PC-3 (cell line): ENCODE data around the gene LIM2. TPM values are rescaled to one million over a fixed set of nuclear protein-coding genes. Genes with fewer than 3 reads are reported as not detected.

Source experiments
- ATAC-seq: fragments of 200-7000 bp; cut with Tn5 transposase; 2 replicates; pipeline ENCODE4 v1.9.1; 2020; ENCODE audit warnings: mild to moderate bottlenecking, moderate library complexity
- BruUV-seq: library from RNA; stranded (reverse); fragments of 400-500 nt; replicated peaks from 2 replicates; lab custom pipeline; 2021; lab: Mats Ljungman, UMichigan
- CTCF ChIA-PET: fragments of 300-600 bp; sonication (Branson Sonifier 250); formaldehyde crosslinking; loops from one replicate; lab custom pipeline; 2022; ENCODE audit warnings: antibody characterized with exemption; lab: Charles Lee
- POLR2A ChIA-PET: fragments of 300-600 bp; sonication (Branson Sonifier 250); formaldehyde crosslinking; loops from one replicate; lab custom pipeline; 2022; ENCODE audit warnings: antibody characterized with exemption; ENCODE audit not compliant: unreplicated experiment; lab: Charles Lee
- DNase-seq: peaks from one replicate; pipeline ENCODE4 v3.0.0-alpha.2; 2015
- H2AFZ ChIP-seq: fragments of 300-600 bp; sonication (generic); 2 replicates; pipeline ENCODE4 v1.6.0; 2016; ENCODE audit warnings: antibody characterized with exemption, low read length
- H3F3A ChIP-seq: fragments of 300-600 bp; sonication (generic); one replicate; pipeline ENCODE4 v1.6.0; 2017; ENCODE audit warnings: antibody characterized with exemption, low read length, control low read depth, mild to moderate bottlenecking; ENCODE audit not compliant: unreplicated experiment
- H3K27ac ChIP-seq: fragments of 300-600 bp; sonication (generic); 2 replicates; pipeline ENCODE4 v1.5.1; 2016; ENCODE audit warnings: mild to moderate bottlenecking, low read length
- H3K27me3 ChIP-seq: fragments of 300-600 bp; sonication (generic); 2 replicates; pipeline ENCODE4 v1.6.1; 2016; ENCODE audit warnings: low read length, mixed read lengths
- H3K36me3 ChIP-seq: fragments of 300-600 bp; sonication (generic); 2 replicates; pipeline ENCODE4 v1.6.1; 2016; ENCODE audit warnings: low read depth, mixed run types, low read length, mixed read lengths
- H3K4me1 ChIP-seq: fragments of 300-600 bp; sonication (generic); 2 replicates; pipeline ENCODE4 v1.5.1; 2016; ENCODE audit warnings: low read length; ENCODE audit not compliant: insufficient read depth
- H3K4me2 ChIP-seq: fragments of 300-600 bp; sonication (generic); 2 replicates; pipeline ENCODE4 v1.6.0; 2016; ENCODE audit warnings: low read length
- H3K4me3 ChIP-seq: fragments of 300-600 bp; sonication (generic); 2 replicates; pipeline ENCODE4 v1.5.1; 2016; ENCODE audit warnings: mild to moderate bottlenecking, low read length, mixed read lengths
- H3K79me2 ChIP-seq: fragments of 300-600 bp; sonication (generic); 2 replicates; pipeline ENCODE4 v1.6.1; 2017; ENCODE audit warnings: low read length, mixed read lengths
- H3K9ac ChIP-seq: fragments of 300-600 bp; sonication (generic); 2 replicates; pipeline ENCODE4 v1.6.0; 2016; ENCODE audit warnings: mild to moderate bottlenecking, low read length
- H3K9me2 ChIP-seq: fragments of 300-600 bp; sonication (generic); replicated peaks from 2 replicates; pipeline ENCODE4 v1.6.1; 2016; ENCODE audit warnings: mixed run types, low read length, mixed read lengths
- H3K9me3 ChIP-seq: fragments of 300-600 bp; sonication (generic); 2 replicates; pipeline ENCODE4 v1.6.1; 2016; ENCODE audit warnings: low read length, mixed read lengths
- H4K20me1 ChIP-seq: fragments of 300-600 bp; sonication (generic); 2 replicates; pipeline ENCODE4 v1.6.1; 2016; ENCODE audit warnings: low read length, mixed read lengths
- CTCF ChIP-seq: fragments of 300-600 bp; sonication (generic); conservative IDR thresholded peaks from 2 replicates; pipeline ENCODE4 v1.5.1; 2017; ENCODE audit warnings: antibody characterized with exemption, low read depth, mild to moderate bottlenecking, low read length
- EZH2 ChIP-seq: fragments of 300-600 bp; sonication (generic); IDR thresholded peaks from one replicate; pipeline ENCODE4 v1.6.1; 2017; ENCODE audit warnings: antibody characterized with exemption, mild to moderate bottlenecking, low read length; ENCODE audit not compliant: unreplicated experiment
- EZH2phosphoT487 ChIP-seq: fragments of 300-600 bp; sonication (generic); IDR thresholded peaks from 2 replicates; pipeline ENCODE4 v1.6.1; 2018; ENCODE audit warnings: mild to moderate bottlenecking, antibody characterized with exemption, low read length, borderline replicate concordance
- intact Hi-C: fragments of 100-400 bp; cut with micrococcal nuclease; formaldehyde crosslinking; loops from 2 replicates; pipeline ENCODE4 v1.9.0; 2023
- total RNA-seq: library from RNA; depleted of rRNA; stranded (reverse); fragments of >200 nt; gene quantifications from 2 replicates; pipeline ENCODE4 v1.2.3, GENCODE V29; 2014

Gene LIM2
- total RNA-seq, 1 experiment from 2014 or later: not detected

- DNase-seq (no peak), ATAC-seq (no peak)
- POLR2A ChIA-PET: no interaction called here
- no peak overlapping the region for H3K4me2 ChIP-seq
- H3K27me3 ChIP-seq: peaks cover 28% of the 10 kb centered on the region
- intact Hi-C loops: no loop called here
- no peak overlapping the region for H2AFZ ChIP-seq
- no peaks in the 10 kb centered on the region for H3K4me1 ChIP-seq
- no peak overlapping the region for H3K4me3 ChIP-seq
- no peaks in the 10 kb centered on the region for H3K79me2 ChIP-seq
- H3F3A ChIP-seq: no peaks in the 10 kb centered on the region
- no peaks in the 10 kb centered on the region for H4K20me1 ChIP-seq
- CTCF ChIA-PET: no interaction called here
- no peak for TF ChIP-seq CTCF
- no peak for TF ChIP-seq EZH2
- no peak for TF ChIP-seq EZH2phosphoT487
- H3K9me3 ChIP-seq: no peaks in the 10 kb centered on the region
- no TSS peak for BruUV-seq
- no peaks in the 10 kb centered on the region for H3K36me3 ChIP-seq
- no peak overlapping the region for H3K9ac ChIP-seq
- H3K27ac ChIP-seq: no peak overlapping the region
- no peaks in the 10 kb centered on the region for H3K9me2 ChIP-seq
Measured at GRCh38 chr19:51415187-51415586, 27.4 kb upstream of the LIM2 start.

GRCh38 chr19:51410950-51411748, 23.4 kb upstream of the LIM2 start:
- H3K4me2 ChIP-seq: no peak overlapping the region
- no peak overlapping the region for H3K27ac ChIP-seq
- ChIA-PET POLR2A (no interaction called here), CTCF (no interaction called here)
- peaks cover 13% of the 10 kb centered on the region for H3K4me1 ChIP-seq
- H3K9me3 ChIP-seq: no peaks in the 10 kb centered on the region
- peaks cover 23% of the 10 kb centered on the region for H3K27me3 ChIP-seq
- H3K79me2 ChIP-seq: no peaks in the 10 kb centered on the region
- H3K9ac ChIP-seq: no peak overlapping the region
- no peaks in the 10 kb centered on the region for H3K9me2 ChIP-seq
- H3K4me3 ChIP-seq: no peak overlapping the region
- no peak overlapping the region for H2AFZ ChIP-seq
- H3F3A ChIP-seq: no peaks in the 10 kb centered on the region
- peak; percentile 21 for DNase-seq
- intact Hi-C loops: no loop called here
- no TSS peak for BruUV-seq
- TF ChIP-seq CTCF (no peak), EZH2 (no peak), EZH2phosphoT487 (no peak)
- ATAC-seq: no peak
- H4K20me1 ChIP-seq: no peaks in the 10 kb centered on the region
- H3K36me3 ChIP-seq: no peaks in the 10 kb centered on the region
